Body of pancreas (tissue), 4 donors: Measurements from ENCODE around the gene PCDHB12. TPM values are rescaled to one million over a fixed set of nuclear protein-coding genes. Genes with fewer than 3 reads are reported as not detected.
"Not testable (repeated sequence)": the region's sequence is repeated elsewhere in the genome, so short reads cannot be mapped to it uniquely, and the experiment has no call there.

Source experiments
- ATAC-seq: fragments of 150-250 bp; one replicate; pipeline ENCODE4 v1.9.1; 2016
- DNase-seq, 4 donors: peaks; one replicate each; pipeline ENCODE4 v3.0.0-alpha.2; 2019
- H3K27ac ChIP-seq, 4 donors: fragments of 200-600 bp; sonication (generic); 1 replicate in 3 of 4; 2 replicates in 1 of 4; pipeline versions ENCODE4 v1.5.1 to v1.6.1; 2016 to 2019; ENCODE audit warnings: mild to moderate bottlenecking in 1 of 4, mixed read lengths in 1 of 4, moderate library complexity in 1 of 4
- H3K27me3 ChIP-seq, 2 donors: fragments of 200-600 bp; sonication (generic); one replicate each; pipeline ENCODE4 v1.6.0; 2016; ENCODE audit warnings: mild to moderate bottlenecking in 1 of 2
- H3K36me3 ChIP-seq, 2 donors: fragments of 200-600 bp; sonication (generic); replicated peaks in 1 of 2; 2 replicates each; pipeline ENCODE4 v1.5.1; 2016; ENCODE audit warnings: low read depth in 2 of 2; ENCODE audit not compliant: insufficient read depth in 1 of 2
- H3K4me1 ChIP-seq: fragments of 200-600 bp; sonication (generic); one replicate; pipeline ENCODE4 v1.6.0; 2016
- H3K4me3 ChIP-seq, 2 donors: fragments of 200-600 bp; sonication (generic); 1 replicate in 1 of 2; 2 replicates in 1 of 2; pipeline ENCODE4 v1.5.1; 2016 to 2019
- H3K9me3 ChIP-seq, 3 donors: fragments of 200-600 bp; sonication (generic); 1 replicate in 2 of 3; 2 replicates in 1 of 3; pipeline ENCODE4 v1.5.1; 2016
- POLR2A ChIP-seq, 3 donors: fragments of 450-650 bp; IDR thresholded peaks; one replicate each; pipeline ENCODE4 v1.6.1; 2016; ENCODE audit warnings: antibody characterized with exemption in 3 of 3, mild to moderate bottlenecking in 2 of 3
- whole genome bisulfite sequencing, 2 donors: methylation state at CpG; one replicate each; pipeline ENCODE4 v1.1.5; 2017; 5-methylcytosine and 5-hydroxymethylcytosine counted together
- intact Hi-C: fragments of 100-400 bp; cut with DNase I; formaldehyde crosslinking; loops from one replicate; pipeline ENCODE4 v1.15.1; 2023
- total RNA-seq, 2 donors: library from RNA; depleted of rRNA; stranded (reverse); fragments of >200 nt; gene quantifications; one replicate each; pipeline ENCODE4 v1.1.0, GENCODE V29; 2016
- TF ChIP-seq, protein P1 (sequence below), 7 experiments: fragments of 450-650 bp in 4 of 7; fragments of 200-600 bp in 3 of 7; sonication (generic) in 3 of 7; IDR thresholded peaks; one replicate each; pipeline ENCODE4 v1.5.1; 2016 to 2019; ENCODE audit warnings: antibody characterized with exemption in 7 of 7

PCDHB12 gene
- total RNA-seq, 2 donors from 2014 or later: 2.0 to 3.4 TPM

DNA sequence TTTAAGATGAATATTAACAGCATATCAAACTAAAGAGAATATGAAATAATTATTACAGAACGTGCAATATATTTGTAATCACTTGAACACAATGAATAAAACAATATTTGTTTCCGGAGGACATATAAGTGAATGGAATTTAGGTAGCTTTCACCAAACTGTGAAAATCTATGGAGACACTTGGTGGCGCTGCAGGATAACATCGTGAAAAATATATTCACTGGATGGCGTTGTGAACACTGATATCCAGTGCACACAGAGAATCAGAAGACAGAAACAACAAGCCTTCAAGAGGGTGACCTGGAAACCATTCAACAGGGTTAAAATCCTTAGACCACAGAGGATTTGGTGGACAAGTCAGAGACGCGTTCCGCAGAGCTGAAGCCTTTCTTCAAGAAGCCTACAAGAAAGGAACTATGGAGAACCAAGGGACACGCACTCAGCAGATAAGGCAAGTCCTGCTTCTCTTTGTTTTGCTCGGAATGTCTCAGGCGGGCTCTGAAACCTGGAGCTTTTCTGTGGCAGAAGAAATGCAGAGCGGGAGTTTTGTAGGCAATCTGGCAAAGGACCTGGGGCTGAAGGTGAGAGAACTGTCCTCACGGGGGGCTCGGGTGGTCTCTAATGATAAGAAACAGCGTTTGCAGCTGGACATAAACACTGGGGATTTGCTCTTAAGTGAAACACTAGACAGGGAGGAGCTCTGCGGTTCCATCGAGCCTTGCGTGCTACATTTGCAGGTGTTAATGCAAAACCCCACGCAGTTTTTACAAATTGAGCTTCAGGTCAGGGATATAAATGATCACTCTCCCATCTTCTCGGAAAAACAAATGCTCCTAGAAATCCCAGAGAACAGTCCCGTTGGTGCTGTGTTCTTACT, 8.9 kb upstream of the PCDHB12 start, which contains the start of gene PCDHB11:
PCDHB11 (plus strand) TSS at position 269 of the 877 bp plus-strand sequence; CDS start at position 417, 148 bp downstream.
- H3K4me1 ChIP-seq: no peaks in the 10 kb centered on the region
- H3K9me3 ChIP-seq: peaks cover 0 to 24% (median 0%) of the 10 kb centered on the region in 3 donors
- TF ChIP-seq, protein P1, sequence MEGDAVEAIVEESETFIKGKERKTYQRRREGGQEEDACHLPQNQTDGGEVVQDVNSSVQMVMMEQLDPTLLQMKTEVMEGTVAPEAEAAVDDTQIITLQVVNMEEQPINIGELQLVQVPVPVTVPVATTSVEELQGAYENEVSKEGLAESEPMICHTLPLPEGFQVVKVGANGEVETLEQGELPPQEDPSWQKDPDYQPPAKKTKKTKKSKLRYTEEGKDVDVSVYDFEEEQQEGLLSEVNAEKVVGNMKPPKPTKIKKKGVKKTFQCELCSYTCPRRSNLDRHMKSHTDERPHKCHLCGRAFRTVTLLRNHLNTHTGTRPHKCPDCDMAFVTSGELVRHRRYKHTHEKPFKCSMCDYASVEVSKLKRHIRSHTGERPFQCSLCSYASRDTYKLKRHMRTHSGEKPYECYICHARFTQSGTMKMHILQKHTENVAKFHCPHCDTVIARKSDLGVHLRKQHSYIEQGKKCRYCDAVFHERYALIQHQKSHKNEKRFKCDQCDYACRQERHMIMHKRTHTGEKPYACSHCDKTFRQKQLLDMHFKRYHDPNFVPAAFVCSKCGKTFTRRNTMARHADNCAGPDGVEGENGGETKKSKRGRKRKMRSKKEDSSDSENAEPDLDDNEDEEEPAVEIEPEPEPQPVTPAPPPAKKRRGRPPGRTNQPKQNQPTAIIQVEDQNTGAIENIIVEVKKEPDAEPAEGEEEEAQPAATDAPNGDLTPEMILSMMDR (IDR thresholded peaks at IDR 0.05): peak in 5 of 7 experiments; percentile 35 to 54 (median 50)
- peak in 2 of 3 donors; percentile 17 to 32 for TF ChIP-seq POLR2A (IDR thresholded peaks at IDR 0.05)
- peak within 1 kb of the TSS in 1 of 4 donors; percentile 47 for H3K27ac ChIP-seq
- no peaks in the 10 kb centered on the region for H3K36me3 ChIP-seq
- peak; percentile 35 to 52 (median 43) for DNase-seq
- H3K27me3 ChIP-seq: no peaks in the 10 kb centered on the region
- ATAC-seq: peak; percentile 30
- H3K4me3 ChIP-seq: peak within 1 kb of the TSS in 1 of 2 donors; percentile 15
- intact Hi-C loops: no loop called here
- 19 to 44% methylated on average over 21 of the region's 21 CpGs for WGBS, 2 donors

DNA sequence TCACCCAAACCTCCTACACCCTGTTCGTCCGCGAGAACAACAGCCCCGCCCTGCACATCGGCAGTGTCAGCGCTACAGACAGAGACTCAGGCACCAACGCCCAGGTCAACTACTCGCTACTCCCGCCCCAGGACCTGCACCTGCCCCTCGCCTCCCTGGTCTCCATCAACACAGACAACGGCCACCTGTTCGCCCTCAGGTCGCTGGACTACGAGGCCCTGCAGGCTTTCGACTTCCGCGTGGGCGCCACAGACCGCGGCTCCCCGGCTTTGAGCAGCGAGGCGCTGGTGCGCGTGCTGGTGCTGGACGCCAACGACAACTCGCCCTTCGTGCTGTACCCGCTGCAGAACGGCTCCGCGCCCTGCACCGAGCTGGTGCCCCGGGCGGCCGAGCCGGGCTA, 7.4 kb upstream of the PCDHB12 start:
- 32 to 40% methylated on average over 15 to 20 of the region's 38 CpGs for WGBS, 2 donors
- H3K27ac ChIP-seq, intact Hi-C loops, H3K4me1 ChIP-seq, H3K27me3 ChIP-seq, DNase-seq, ATAC-seq, H3K36me3 ChIP-seq, H3K4me3 ChIP-seq: not testable (repeated sequence)
- H3K9me3 ChIP-seq: peaks cover 0 to 22% (median 0%) of the 10 kb centered on the region in 3 donors

DNA sequence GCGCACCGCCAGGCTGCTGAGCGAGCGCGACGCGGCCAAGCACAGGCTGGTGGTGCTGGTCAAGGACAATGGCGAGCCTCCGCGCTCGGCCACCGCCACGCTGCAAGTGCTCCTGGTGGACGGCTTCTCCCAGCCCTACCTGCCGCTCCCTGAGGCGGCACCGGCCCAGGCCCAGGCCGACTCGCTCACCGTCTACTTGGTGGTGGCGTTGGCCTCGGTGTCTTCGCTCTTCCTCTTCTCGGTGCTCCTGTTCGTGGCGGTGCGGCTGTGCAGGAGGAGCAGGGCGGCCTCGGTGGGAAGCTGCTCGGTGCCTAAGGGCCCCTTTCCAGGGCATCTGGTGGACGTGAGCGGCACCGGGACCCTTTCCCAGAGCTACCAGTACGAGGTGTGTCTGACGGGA, 6.9 kb upstream of the PCDHB12 start:
- DNase-seq, intact Hi-C loops, ATAC-seq, H3K4me3 ChIP-seq, H3K27me3 ChIP-seq, H3K4me1 ChIP-seq, H3K27ac ChIP-seq, H3K36me3 ChIP-seq: not testable (repeated sequence)
- peaks cover 0 to 16% (median 0%) of the 10 kb centered on the region in 3 donors for H3K9me3 ChIP-seq
- WGBS, 2 donors: 24 to 52% methylated on average over 8 to 29 of the region's 35 CpGs

DNA sequence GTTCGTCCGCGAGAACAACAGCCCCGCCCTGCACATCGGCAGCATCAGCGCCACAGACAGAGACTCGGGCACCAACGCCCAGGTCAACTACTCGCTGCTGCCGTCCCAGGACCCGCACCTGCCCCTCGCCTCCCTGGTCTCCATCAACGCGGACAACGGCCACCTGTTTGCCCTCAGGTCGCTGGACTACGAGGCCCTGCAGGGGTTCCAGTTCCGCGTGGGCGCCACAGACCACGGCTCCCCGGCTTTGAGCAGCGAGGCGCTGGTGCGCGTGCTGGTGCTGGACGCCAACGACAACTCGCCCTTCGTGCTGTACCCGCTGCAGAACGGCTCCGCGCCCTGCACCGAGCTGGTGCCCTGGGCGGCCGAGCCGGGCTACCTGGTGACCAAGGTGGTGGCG, 1.8 kb downstream of the PCDHB12 start:
- H3K27me3 ChIP-seq, intact Hi-C loops: not testable (repeated sequence)

DNA sequence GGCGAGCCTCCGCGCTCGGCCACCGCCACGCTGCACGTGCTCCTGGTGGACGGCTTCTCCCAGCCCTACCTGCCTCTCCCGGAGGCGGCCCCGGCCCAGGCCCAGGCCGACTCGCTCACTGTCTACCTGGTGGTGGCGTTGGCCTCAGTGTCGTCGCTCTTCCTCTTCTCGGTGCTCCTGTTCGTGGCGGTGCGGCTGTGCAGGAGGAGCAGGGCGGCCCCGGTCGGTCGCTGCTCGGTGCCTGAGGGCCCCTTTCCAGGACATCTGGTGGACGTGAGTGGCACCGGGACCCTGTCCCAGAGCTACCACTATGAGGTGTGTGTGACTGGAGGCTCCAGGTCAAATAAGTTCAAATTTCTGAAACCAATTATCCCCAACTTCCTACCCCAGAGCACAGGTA, 2.3 kb downstream of the PCDHB12 start:
- H3K4me3 ChIP-seq, intact Hi-C loops, H3K36me3 ChIP-seq, H3K4me1 ChIP-seq, H3K27me3 ChIP-seq, H3K27ac ChIP-seq, DNase-seq, ATAC-seq: not testable (repeated sequence)
- WGBS, 2 donors: 23 to 30% methylated on average over 13 to 15 of the region's 27 CpGs
- peaks cover 0 to 25% (median 0%) of the 10 kb centered on the region in 3 donors for H3K9me3 ChIP-seq

More for the DNA sequence above, 1.8 kb downstream of the PCDHB12 start:
- H3K4me1 ChIP-seq, H3K36me3 ChIP-seq, DNase-seq, ATAC-seq, H3K27ac ChIP-seq, H3K4me3 ChIP-seq: not testable (repeated sequence)
- peaks cover 0 to 22% (median 0%) of the 10 kb centered on the region in 3 donors for H3K9me3 ChIP-seq
- WGBS, 2 donors: 31 to 41% methylated on average over 7 to 25 of the region's 39 CpGs

DNA sequence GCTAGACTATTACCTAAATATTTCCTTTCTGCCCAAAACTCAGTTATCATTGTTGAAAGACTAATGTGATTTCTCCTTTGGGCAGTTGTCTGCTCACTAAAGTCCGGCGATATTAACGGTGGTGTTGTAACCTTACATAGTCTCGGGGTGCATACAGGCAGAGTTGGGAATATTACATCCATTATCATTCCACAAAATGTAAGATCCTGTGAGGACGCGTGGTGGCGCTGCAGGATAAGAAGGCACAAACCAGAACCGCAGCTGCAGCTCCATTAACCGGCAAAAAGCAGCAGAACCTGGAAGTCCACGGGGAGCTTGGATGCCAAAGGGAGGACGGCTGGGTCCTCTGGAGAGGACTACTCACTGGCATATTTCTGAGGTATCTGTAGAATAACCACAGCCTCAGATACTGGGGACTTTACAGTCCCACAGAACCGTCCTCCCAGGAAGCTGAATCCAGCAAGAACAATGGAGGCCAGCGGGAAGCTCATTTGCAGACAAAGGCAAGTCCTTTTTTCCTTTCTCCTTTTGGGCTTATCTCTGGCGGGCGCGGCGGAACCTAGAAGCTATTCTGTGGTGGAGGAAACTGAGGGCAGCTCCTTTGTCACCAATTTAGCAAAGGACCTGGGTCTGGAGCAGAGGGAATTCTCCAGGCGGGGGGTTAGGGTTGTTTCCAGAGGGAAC, 5.3 kb downstream of the PCDHB12 start, which contains the start of gene PCDHB13:
PCDHB13 (plus strand) TSS at position 264 of the 684 bp plus-strand sequence; CDS start at position 469, 205 bp downstream.
- H3K36me3 ChIP-seq, H3K4me3 ChIP-seq, H3K27ac ChIP-seq, intact Hi-C loops, H3K27me3 ChIP-seq, H3K4me1 ChIP-seq: not testable (repeated sequence)
- WGBS, 2 donors: 6% methylated on average over 9 to 13 of the region's 18 CpGs
- DNase-seq: peak; percentile 58 to 77 (median 70)
- H3K9me3 ChIP-seq: peaks cover 0 to 36% (median 0%) of the 10 kb centered on the region in 3 donors
- ATAC-seq: peak; percentile 73
- TF ChIP-seq, protein P1 (IDR thresholded peaks at IDR 0.05): peak in 5 of 7 experiments; percentile 19 to 62 (median 58)
- peak in 2 of 3 donors; percentile 6 to 14 for TF ChIP-seq POLR2A (IDR thresholded peaks at IDR 0.05)

DNA sequence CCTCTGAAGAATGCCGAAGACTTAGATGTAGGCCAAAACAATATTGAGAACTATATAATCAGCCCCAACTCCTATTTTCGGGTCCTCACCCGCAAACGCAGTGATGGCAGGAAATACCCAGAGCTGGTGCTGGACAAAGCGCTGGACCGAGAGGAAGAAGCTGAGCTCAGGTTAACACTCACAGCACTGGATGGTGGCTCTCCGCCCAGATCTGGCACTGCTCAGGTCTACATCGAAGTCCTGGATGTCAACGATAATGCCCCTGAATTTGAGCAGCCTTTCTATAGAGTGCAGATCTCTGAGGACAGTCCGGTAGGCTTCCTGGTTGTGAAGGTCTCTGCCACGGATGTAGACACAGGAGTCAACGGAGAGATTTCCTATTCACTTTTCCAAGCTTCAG, 6.1 kb downstream of the PCDHB12 start:
- DNase-seq, ATAC-seq, H3K27ac ChIP-seq, H3K36me3 ChIP-seq, H3K27me3 ChIP-seq, H3K4me3 ChIP-seq, intact Hi-C loops, H3K4me1 ChIP-seq: not testable (repeated sequence)
- WGBS, 2 donors: 38 to 71% methylated on average over 10 to 12 of the region's 12 CpGs
- H3K9me3 ChIP-seq: peaks cover 0 to 43% (median 0%) of the 10 kb centered on the region in 3 donors

DNA sequence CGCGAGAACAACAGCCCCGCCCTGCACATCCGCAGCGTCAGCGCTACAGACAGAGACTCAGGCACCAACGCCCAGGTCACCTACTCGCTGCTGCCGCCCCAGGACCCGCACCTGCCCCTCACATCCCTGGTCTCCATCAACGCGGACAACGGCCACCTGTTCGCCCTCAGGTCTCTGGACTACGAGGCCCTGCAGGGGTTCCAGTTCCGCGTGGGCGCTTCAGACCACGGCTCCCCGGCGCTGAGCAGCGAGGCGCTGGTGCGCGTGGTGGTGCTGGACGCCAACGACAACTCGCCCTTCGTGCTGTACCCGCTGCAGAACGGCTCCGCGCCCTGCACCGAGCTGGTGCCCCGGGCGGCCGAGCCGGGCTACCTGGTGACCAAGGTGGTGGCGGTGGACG, 7.0 kb downstream of the PCDHB12 start:
- intact Hi-C loops, DNase-seq, ATAC-seq, H3K4me1 ChIP-seq, H3K36me3 ChIP-seq, H3K27ac ChIP-seq, H3K4me3 ChIP-seq, H3K27me3 ChIP-seq: not testable (repeated sequence)
- peaks cover 0 to 46% (median 0%) of the 10 kb centered on the region in 3 donors for H3K9me3 ChIP-seq
- WGBS, 2 donors: 26 to 45% methylated on average over 19 to 26 of the region's 40 CpGs

DNA sequence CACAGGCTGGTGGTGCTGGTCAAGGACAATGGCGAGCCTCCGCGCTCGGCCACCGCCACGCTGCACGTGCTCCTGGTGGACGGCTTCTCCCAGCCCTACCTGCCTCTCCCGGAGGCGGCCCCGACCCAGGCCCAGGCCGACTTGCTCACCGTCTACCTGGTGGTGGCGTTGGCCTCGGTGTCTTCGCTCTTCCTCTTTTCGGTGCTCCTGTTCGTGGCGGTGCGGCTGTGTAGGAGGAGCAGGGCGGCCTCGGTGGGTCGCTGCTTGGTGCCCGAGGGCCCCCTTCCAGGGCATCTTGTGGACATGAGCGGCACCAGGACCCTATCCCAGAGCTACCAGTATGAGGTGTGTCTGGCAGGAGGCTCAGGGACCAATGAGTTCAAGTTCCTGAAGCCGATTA, 7.5 kb downstream of the PCDHB12 start:
- H3K4me3 ChIP-seq, H3K27me3 ChIP-seq, H3K36me3 ChIP-seq, ATAC-seq, intact Hi-C loops, H3K4me1 ChIP-seq, H3K27ac ChIP-seq, DNase-seq: not testable (repeated sequence)
- WGBS, 2 donors: 29 to 73% methylated on average over 1 to 19 of the region's 26 CpGs
- peaks cover 0 to 52% (median 0%) of the 10 kb centered on the region in 3 donors for H3K9me3 ChIP-seq
